H9 (cell line): ENCODE measurements around the gene FGB. TPM values are rescaled to one million over a fixed set of nuclear protein-coding genes. Genes with fewer than 3 reads are reported as not detected.
"Not testable (repeated sequence)": the region's sequence is repeated elsewhere in the genome, so short reads cannot be mapped to it uniquely, and the experiment has no call there.

Source experiments
- DNase-seq: peaks from one replicate; pipeline ENCODE4 v3.0.0-alpha.2; 2017
- H2AFZ ChIP-seq: one replicate; pipeline ENCODE4 v1.6.1; 2013; ENCODE audit warnings: mild to moderate bottlenecking, low read length, control low read depth, moderate library complexity
- H2AK5ac ChIP-seq: 2 replicates; pipeline ENCODE4 v1.6.1; 2013; ENCODE audit warnings: low read length, control low read depth, mixed read lengths; ENCODE audit not compliant: insufficient read length
- H2BK120ac ChIP-seq: one replicate; pipeline ENCODE4 v1.6.1; 2013; ENCODE audit warnings: low read depth, mild to moderate bottlenecking, low read length, control low read depth, inconsistent platforms; ENCODE audit not compliant: poor library complexity, severe bottlenecking
- H2BK12ac ChIP-seq: 2 replicates; pipeline ENCODE4 v1.6.1; 2013; ENCODE audit warnings: low read length, control low read depth, mixed read lengths, low read depth; ENCODE audit not compliant: insufficient read length
- H2BK15ac ChIP-seq: 2 replicates; pipeline ENCODE4 v1.6.1; 2013; ENCODE audit warnings: low read depth, low read length, control low read depth
- H2BK20ac ChIP-seq: one replicate; pipeline ENCODE4 v1.6.1; 2013; ENCODE audit warnings: low read depth, mild to moderate bottlenecking, low read length, control low read depth, inconsistent platforms; ENCODE audit not compliant: poor library complexity, severe bottlenecking
- H2BK5ac ChIP-seq: 2 replicates; pipeline ENCODE4 v1.6.1; 2013; ENCODE audit warnings: low read length, control low read depth, mixed read lengths; ENCODE audit not compliant: insufficient read length
- H3K14ac ChIP-seq: 2 replicates; pipeline ENCODE4 v1.6.1; 2013; ENCODE audit warnings: low read length, control low read depth; ENCODE audit not compliant: insufficient read depth
- H3K18ac ChIP-seq: 2 replicates; pipeline ENCODE4 v1.6.1; 2013; ENCODE audit warnings: low read depth, mild to moderate bottlenecking, mixed read lengths, low read length, control low read depth; ENCODE audit not compliant: insufficient read length
- H3K23ac ChIP-seq: 2 replicates; pipeline ENCODE4 v1.6.1; 2013; ENCODE audit warnings: low read length, control low read depth, mixed read lengths, low read depth; ENCODE audit not compliant: insufficient read length
- H3K23me2 ChIP-seq: 2 replicates; pipeline ENCODE4 v1.6.1; 2013; ENCODE audit warnings: low read depth, mild to moderate bottlenecking, mixed read lengths, low read length, control low read depth; ENCODE audit not compliant: insufficient read length, poor library complexity, severe bottlenecking
- H3K27ac ChIP-seq: 2 replicates; pipeline ENCODE4 v1.5.1; 2013; ENCODE audit warnings: low read length, control low read depth, mixed read lengths, low read depth; ENCODE audit not compliant: insufficient read length
- H3K27me3 ChIP-seq: 2 replicates; pipeline ENCODE4 v1.6.1; 2013; ENCODE audit warnings: low read length, control low read depth, inconsistent platforms; ENCODE audit not compliant: insufficient read depth
- H3K4ac ChIP-seq: 2 replicates; pipeline ENCODE4 v1.6.1; 2013; ENCODE audit warnings: low read depth, mild to moderate bottlenecking, control low read depth, inconsistent platforms, low read length, moderate library complexity
- H3K4me1 ChIP-seq: 2 replicates; pipeline ENCODE4 v1.6.1; 2013; ENCODE audit warnings: low read length, control low read depth, inconsistent platforms; ENCODE audit not compliant: insufficient read depth
- H3K4me2 ChIP-seq: 2 replicates; pipeline ENCODE4 v1.6.1; 2013; ENCODE audit warnings: low read length, control low read depth, mixed read lengths; ENCODE audit not compliant: insufficient read length, insufficient read depth
- H3K56ac ChIP-seq: 2 replicates; pipeline ENCODE4 v1.6.1; 2013; ENCODE audit warnings: low read depth, mild to moderate bottlenecking, mixed read lengths, low read length, control low read depth; ENCODE audit not compliant: insufficient read length
- H3K79me1 ChIP-seq: 2 replicates; pipeline ENCODE4 v1.6.1; 2013; ENCODE audit warnings: low read depth, mild to moderate bottlenecking, moderate library complexity, low read length, control low read depth, inconsistent platforms; ENCODE audit not compliant: insufficient read depth, poor library complexity, severe bottlenecking
- H3K79me2 ChIP-seq: 2 replicates; pipeline ENCODE4 v1.6.1; 2013; ENCODE audit warnings: low read length, control low read depth, inconsistent platforms; ENCODE audit not compliant: insufficient read depth
- H3K9ac ChIP-seq: 2 replicates; pipeline ENCODE4 v1.6.1; 2013; ENCODE audit warnings: low read length, control low read depth, mixed read lengths; ENCODE audit not compliant: insufficient read length; ENCODE audit errors: extremely low read depth
- H3K9me3 ChIP-seq: one replicate; pipeline ENCODE4 v1.6.1; 2013; ENCODE audit warnings: low read depth, low read length, inconsistent platforms; ENCODE audit not compliant: control insufficient read depth
- H3T11ph ChIP-seq: one replicate; pipeline ENCODE4 v1.6.1; 2013; ENCODE audit warnings: mild to moderate bottlenecking, low read length, control low read depth, inconsistent platforms
- H4K20me1 ChIP-seq: one replicate; pipeline ENCODE4 v1.6.1; 2013; ENCODE audit not compliant: control insufficient read depth, insufficient read length, insufficient read depth
- H4K5ac ChIP-seq: 2 replicates; pipeline ENCODE4 v1.6.1; 2013; ENCODE audit warnings: low read depth, mild to moderate bottlenecking, mixed read lengths, low read length, control low read depth; ENCODE audit not compliant: insufficient read length
- H4K8ac ChIP-seq: replicated peaks from 2 replicates; pipeline ENCODE4 v1.6.1; 2013; ENCODE audit warnings: low read length, control low read depth, mixed read lengths, low read depth; ENCODE audit not compliant: insufficient read length
- H4K91ac ChIP-seq: 2 replicates; pipeline ENCODE4 v1.6.1; 2013; ENCODE audit warnings: low read depth, mild to moderate bottlenecking, moderate library complexity, mixed read lengths, low read length, control low read depth; ENCODE audit not compliant: insufficient read length
- H3K27ac Mint-ChIP-seq, 3 experiments: 2 replicates in 2 of 3; 3 replicates in 1 of 3; pipeline ENCODE4 v1.8.0; 2020 to 2021; ENCODE audit warnings: mixed read lengths in 3 of 3, mild to moderate bottlenecking in 1 of 3, moderate library complexity in 1 of 3
- H3K27me3 Mint-ChIP-seq: 2 replicates; pipeline ENCODE4 v1.8.0; 2021; ENCODE audit warnings: low read depth, mild to moderate bottlenecking, moderate library complexity, mixed read lengths
- H3K36me3 Mint-ChIP-seq, 3 experiments: 2 replicates in 2 of 3; 3 replicates in 1 of 3; pipeline ENCODE4 v1.8.0; 2020 to 2021; ENCODE audit warnings: low read depth in 3 of 3, mixed read lengths in 3 of 3; ENCODE audit not compliant: insufficient read depth in 1 of 3
- H3K4me1 Mint-ChIP-seq, 2 experiments: 2 replicates each; pipeline ENCODE4 v1.8.0; 2020; ENCODE audit warnings: mixed read lengths in 2 of 2
- H3K4me3 Mint-ChIP-seq, 2 experiments: 2 replicates in 1 of 2; 3 replicates in 1 of 2; pipeline ENCODE4 v1.8.0; 2020 to 2021; ENCODE audit warnings: mild to moderate bottlenecking in 2 of 2, mixed read lengths in 2 of 2, moderate library complexity in 1 of 2
- H3K9me3 Mint-ChIP-seq, 2 experiments: 2 replicates in 1 of 2; 3 replicates in 1 of 2; pipeline ENCODE4 v1.8.0; 2020; ENCODE audit warnings: mild to moderate bottlenecking in 2 of 2, mixed read lengths in 2 of 2, moderate library complexity in 1 of 2
- WGBS: extraction: QIAGEN DNeasy Blood & Tissue Kit; methylation state at CpG from one replicate; pipeline ENCODE4 v1.1.7; 2013; ENCODE audit warnings: missing lambda C conversion rate, low lambda C conversion rate, mixed read lengths; ENCODE audit not compliant: insufficient read length; ENCODE audit errors: extremely low coverage; 5-methylcytosine and 5-hydroxymethylcytosine counted together
- total RNA-seq: library from RNA; stranded (reverse); gene quantifications from 2 replicates; pipeline ENCODE4 v1.2.1, GENCODE V29; 2021
- TF ChIP-seq, protein P1 (sequence below): fragments of 200-600 bp; sonication (generic); conservative IDR thresholded peaks from 3 replicates; pipeline ENCODE4 v1.8.0; 2021; ENCODE audit warnings: antibody characterized with exemption, mild to moderate bottlenecking

Gene FGB
- total RNA-seq, 1 experiment from 2014 or later, result not detected

DNA sequence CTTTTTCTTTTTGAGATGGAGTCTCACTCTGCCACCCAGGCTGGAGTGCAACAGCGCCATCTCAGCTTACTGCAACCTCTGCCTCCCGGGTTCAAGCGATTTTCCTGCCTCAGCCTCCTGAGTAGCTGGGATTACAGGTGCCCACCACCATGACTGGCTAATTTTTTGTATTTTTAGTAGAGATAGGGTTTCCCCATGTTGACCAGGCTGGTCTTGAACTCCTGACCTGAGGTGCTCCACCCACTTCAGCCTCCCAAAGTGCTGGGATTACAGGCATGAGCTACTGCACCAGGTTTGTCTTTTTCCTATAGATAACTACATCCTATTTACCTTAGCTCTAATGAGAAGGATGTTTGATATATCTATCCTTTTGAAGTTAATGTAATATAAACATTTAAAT is 31.5 kb downstream of the FGB start:
- H2BK20ac ChIP-seq, H4K8ac ChIP-seq, H3K23me2 ChIP-seq, H3K9ac ChIP-seq, H3K4ac ChIP-seq, H2AK5ac ChIP-seq, DNase-seq, H4K5ac ChIP-seq, H3K18ac ChIP-seq, H4K20me1 ChIP-seq, H3K27ac ChIP-seq, H4K91ac ChIP-seq, H2BK5ac ChIP-seq, H3K27me3 ChIP-seq, H3K23ac ChIP-seq, H3K9me3 Mint-ChIP-seq, H3K4me1 Mint-ChIP-seq, H3K36me3 Mint-ChIP-seq, H3T11ph ChIP-seq, H3K9me3 ChIP-seq, H3K56ac ChIP-seq, H3K27ac Mint-ChIP-seq, H3K79me2 ChIP-seq, H3K14ac ChIP-seq, H2BK12ac ChIP-seq, H3K27me3 Mint-ChIP-seq, H2AFZ ChIP-seq, H3K4me2 ChIP-seq, H2BK15ac ChIP-seq, H3K4me1 ChIP-seq, H3K79me1 ChIP-seq, H2BK120ac ChIP-seq, H3K4me3 Mint-ChIP-seq: not testable (repeated sequence)
- TF ChIP-seq, protein P1, sequence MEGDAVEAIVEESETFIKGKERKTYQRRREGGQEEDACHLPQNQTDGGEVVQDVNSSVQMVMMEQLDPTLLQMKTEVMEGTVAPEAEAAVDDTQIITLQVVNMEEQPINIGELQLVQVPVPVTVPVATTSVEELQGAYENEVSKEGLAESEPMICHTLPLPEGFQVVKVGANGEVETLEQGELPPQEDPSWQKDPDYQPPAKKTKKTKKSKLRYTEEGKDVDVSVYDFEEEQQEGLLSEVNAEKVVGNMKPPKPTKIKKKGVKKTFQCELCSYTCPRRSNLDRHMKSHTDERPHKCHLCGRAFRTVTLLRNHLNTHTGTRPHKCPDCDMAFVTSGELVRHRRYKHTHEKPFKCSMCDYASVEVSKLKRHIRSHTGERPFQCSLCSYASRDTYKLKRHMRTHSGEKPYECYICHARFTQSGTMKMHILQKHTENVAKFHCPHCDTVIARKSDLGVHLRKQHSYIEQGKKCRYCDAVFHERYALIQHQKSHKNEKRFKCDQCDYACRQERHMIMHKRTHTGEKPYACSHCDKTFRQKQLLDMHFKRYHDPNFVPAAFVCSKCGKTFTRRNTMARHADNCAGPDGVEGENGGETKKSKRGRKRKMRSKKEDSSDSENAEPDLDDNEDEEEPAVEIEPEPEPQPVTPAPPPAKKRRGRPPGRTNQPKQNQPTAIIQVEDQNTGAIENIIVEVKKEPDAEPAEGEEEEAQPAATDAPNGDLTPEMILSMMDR, result peak; percentile 19; the same call in 1 of the 3 replicates
- WGBS, result no CpG with 5 or more reads among the region's 3 CpGs
